Measurements from ENCODE around the gene KLHL21. TPM values are rescaled to one million over a fixed set of nuclear protein-coding genes. Genes with fewer than 3 reads are reported as not detected.

KLHL21 gene
- total RNA-seq, 2 donors from 2014 or later, result 26.1 to 33.8 TPM

GRCh38 chr1:6632588-6633514, 30.2 kb upstream of the KLHL21 start:
- ATAC-seq, result no peak
- Mint-ChIP-seq H3K27me3 (no peaks in the 10 kb centered on the region), H3K36me3 (ENCODE audit: low read depth) (peaks cover 2% of the 10 kb centered on the region)

GRCh38 chr1:6631058-6631457, 28.4 kb upstream of the KLHL21 start:
- Mint-ChIP-seq H3K27me3 (no peaks in the 10 kb centered on the region), H3K4me3 (no peak overlapping the region), H3K4me1 (peaks cover 16% of the 10 kb centered on the region), H3K36me3 (ENCODE audit: low read depth) (peaks cover 5% of the 10 kb centered on the region), H3K27ac (no peak overlapping the region)
- ATAC-seq (no peak), DNase-seq (no peak)
- H3K9me3 ChIP-seq (ENCODE audit: control insufficient read depth, low read length, poor library complexity, severe bottlenecking), result no peaks in the 10 kb centered on the region

More at GRCh38 chr1:6632588-6633514, 30.2 kb upstream of the KLHL21 start:
- DNase-seq, result no peak
- Mint-ChIP-seq H3K4me1 (peaks cover 2% of the 10 kb centered on the region), H3K4me3 (no peak overlapping the region), H3K27ac (no peak overlapping the region)
- no peaks in the 10 kb centered on the region for H3K9me3 ChIP-seq (ENCODE audit: control insufficient read depth, low read length, poor library complexity, severe bottlenecking)

- Mint-ChIP-seq H3K27me3 (no peaks in the 10 kb centered on the region), H3K4me3 (no peak overlapping the region), H3K4me1 (peaks cover 20% of the 10 kb centered on the region), H3K36me3 (ENCODE audit: low read depth) (peaks cover 5% of the 10 kb centered on the region), H3K27ac (peak overlapping the region; percentile 6)
- ATAC-seq, result no peak
- no peaks in the 10 kb centered on the region for H3K9me3 ChIP-seq (ENCODE audit: control insufficient read depth, low read length, poor library complexity, severe bottlenecking)
- no peak for DNase-seq
Measured at GRCh38 chr1:6630027-6630426, 27.4 kb upstream of the KLHL21 start.

GRCh38 chr1:6628971-6629479, 26.4 kb upstream of the KLHL21 start:
- no peak overlapping the region for H3K27ac Mint-ChIP-seq
- ATAC-seq (no peak), DNase-seq (no peak)
- H3K9me3 ChIP-seq (ENCODE audit: control insufficient read depth, low read length, poor library complexity, severe bottlenecking), result no peaks in the 10 kb centered on the region
- H3K36me3 Mint-ChIP-seq (ENCODE audit: low read depth), result peaks cover 5% of the 10 kb centered on the region
- H3K27me3 Mint-ChIP-seq, result no peaks in the 10 kb centered on the region
- H3K4me3 Mint-ChIP-seq, result no peak overlapping the region
- peaks cover 20% of the 10 kb centered on the region for H3K4me1 Mint-ChIP-seq

GRCh38 chr1:6627841-6628545, 25.3 kb upstream of the KLHL21 start:
- H3K27me3 Mint-ChIP-seq, result no peaks in the 10 kb centered on the region
- peaks cover 20% of the 10 kb centered on the region for H3K4me1 Mint-ChIP-seq
- H3K4me3 Mint-ChIP-seq, result peak overlapping the region; percentile 72
- DNase-seq (no peak), ATAC-seq (no peak)
- peaks cover 3% of the 10 kb centered on the region for H3K36me3 Mint-ChIP-seq (ENCODE audit: low read depth)
- H3K27ac Mint-ChIP-seq, result peak overlapping the region; percentile 83
- H3K9me3 ChIP-seq (ENCODE audit: control insufficient read depth, low read length, poor library complexity, severe bottlenecking), result no peaks in the 10 kb centered on the region

GRCh38 chr1:6627031-6627430, 24.4 kb upstream of the KLHL21 start:
- H3K27me3 Mint-ChIP-seq, result no peaks in the 10 kb centered on the region
- H3K9me3 ChIP-seq (ENCODE audit: control insufficient read depth, low read length, poor library complexity, severe bottlenecking), result no peaks in the 10 kb centered on the region
- peaks cover 20% of the 10 kb centered on the region for H3K4me1 Mint-ChIP-seq
- DNase-seq (no peak), ATAC-seq (no peak)
- peak overlapping the region; percentile 83 for H3K27ac Mint-ChIP-seq
- peaks cover 3% of the 10 kb centered on the region for H3K36me3 Mint-ChIP-seq (ENCODE audit: low read depth)
- no peak overlapping the region for H3K4me3 Mint-ChIP-seq

GRCh38 chr1:6625584-6626149, 23.0 kb upstream of the KLHL21 start:
- peak overlapping the region; percentile 91 for H3K4me3 Mint-ChIP-seq
- DNase-seq (no peak), ATAC-seq (peak; percentile 37)
- H3K27ac Mint-ChIP-seq, result peak overlapping the region; percentile 86
- no peaks in the 10 kb centered on the region for H3K27me3 Mint-ChIP-seq
- H3K9me3 ChIP-seq (ENCODE audit: control insufficient read depth, low read length, poor library complexity, severe bottlenecking), result no peaks in the 10 kb centered on the region
- H3K36me3 Mint-ChIP-seq (ENCODE audit: low read depth), result peaks cover 3% of the 10 kb centered on the region
- peaks cover 20% of the 10 kb centered on the region for H3K4me1 Mint-ChIP-seq

GRCh38 chr1:6624710-6625583, 22.3 kb upstream of the KLHL21 start, which contains the start of gene THAP3:
Gene THAP3, plus strand, starts transcription at chr1:6624868. Its CDS starts 351 bp downstream, at chr1:6625219.
- no peaks in the 10 kb centered on the region for H3K9me3 ChIP-seq (ENCODE audit: control insufficient read depth, low read length, poor library complexity, severe bottlenecking)
- Mint-ChIP-seq H3K27ac (peak within 1 kb of the TSS; percentile 86), H3K27me3 (no peaks in the 10 kb centered on the region), H3K4me3 (peak within 1 kb of the TSS; percentile 91), H3K4me1 (peaks cover 21% of the 10 kb centered on the region), H3K36me3 (ENCODE audit: low read depth) (peaks cover 3% of the 10 kb centered on the region)
- ATAC-seq (peak; percentile 98), DNase-seq (peak; percentile 90 to 93 (median 90))

GRCh38 chr1:6623269-6623965, 20.7 kb upstream of the KLHL21 start:
- no peaks in the 10 kb centered on the region for H3K9me3 ChIP-seq (ENCODE audit: control insufficient read depth, low read length, poor library complexity, severe bottlenecking)
- Mint-ChIP-seq H3K36me3 (ENCODE audit: low read depth) (peaks cover 3% of the 10 kb centered on the region), H3K4me1 (peaks cover 21% of the 10 kb centered on the region), H3K27me3 (no peaks in the 10 kb centered on the region), H3K4me3 (no peak overlapping the region), H3K27ac (no peak overlapping the region)
- ATAC-seq, result no peak
- DNase-seq, result no peak

GRCh38 chr1:6622396-6623152, 19.9 kb upstream of the KLHL21 start:
- H3K36me3 Mint-ChIP-seq (ENCODE audit: low read depth), result peaks cover under 1% of the 10 kb centered on the region

More at GRCh38 chr1:6622396-6623152, 19.9 kb upstream of the KLHL21 start:
- no peak overlapping the region for H3K4me3 Mint-ChIP-seq
- no peak overlapping the region for H3K27ac Mint-ChIP-seq
- H3K4me1 Mint-ChIP-seq, result peaks cover 19% of the 10 kb centered on the region
- H3K27me3 Mint-ChIP-seq, result no peaks in the 10 kb centered on the region
- H3K9me3 ChIP-seq (ENCODE audit: control insufficient read depth, low read length, poor library complexity, severe bottlenecking), result no peaks in the 10 kb centered on the region
- DNase-seq (no peak), ATAC-seq (no peak)
